Esophagus mucosa (tissue), 1 donor: ENCODE measurements around the gene FBN3. TPM values are rescaled to one million over a fixed set of nuclear protein-coding genes. Genes with fewer than 3 reads are reported as not detected.
"Not testable (repeated sequence)": the region's sequence is repeated elsewhere in the genome, so short reads cannot be mapped to it uniquely, and the experiment has no call there.

ENCODE experiments used
- ATAC-seq: fragments of 200-7000 bp; cut with Tn5 transposase; one replicate; pipeline ENCODE4 v1.9.1; 2020
- total RNA-seq: library from RNA; stranded (reverse); gene quantifications from one replicate; pipeline ENCODE4 v1.2.4, GENCODE V29; 2023
- donor health status: DM: yes; HTN: yes; CAD: no.

FBN3 gene
- total RNA-seq, result 0.16 TPM

GRCh38 chr19:8149261-8150094 lies at the start of gene FBN3:
TSS of gene FBN3 (minus strand) at chr19:8149592. CDS start at chr19:8147480, 2,112 bp downstream.
- ATAC-seq, result no peak

- ATAC-seq, result no peak
Observed at GRCh38 chr19:8196271-8196927, 47.0 kb upstream of the FBN3 start.

DNA sequence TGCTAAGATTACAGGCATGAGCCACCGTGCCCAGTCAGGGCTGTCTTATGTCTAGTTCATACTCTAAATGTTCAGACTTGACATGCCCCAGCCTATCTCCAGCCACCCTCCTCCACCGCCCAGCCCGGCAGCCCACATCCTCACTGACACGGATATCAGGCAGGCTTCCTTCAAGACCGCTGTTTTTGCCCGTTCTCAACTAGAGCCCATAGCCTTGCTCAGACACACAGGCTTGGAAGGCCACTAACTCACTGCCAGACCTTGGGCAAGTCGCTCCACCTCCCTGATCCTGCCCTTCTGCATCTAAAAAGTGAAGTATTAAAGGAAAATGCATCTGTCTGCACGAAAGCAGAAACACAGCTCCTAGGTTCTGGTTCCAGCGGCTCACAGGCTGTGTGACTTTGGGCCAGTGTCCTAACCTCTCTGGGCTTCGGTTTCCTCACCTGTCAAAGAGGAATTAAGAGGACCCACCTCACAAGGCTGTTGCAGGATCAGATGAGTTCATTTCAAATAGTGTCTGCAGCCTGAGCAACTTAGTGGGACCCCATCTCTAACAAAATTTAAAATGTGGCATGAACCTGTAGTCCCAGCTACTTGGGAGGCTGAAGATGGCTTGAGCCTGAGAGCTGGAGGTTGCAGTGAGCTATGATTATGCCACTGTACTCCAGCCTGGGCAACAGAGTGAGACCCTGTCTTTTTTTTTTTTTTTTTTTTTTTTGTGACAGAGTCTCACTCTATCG lies 45.3 kb upstream of the FBN3 start:
- peak; percentile 62 for ATAC-seq

DNA sequence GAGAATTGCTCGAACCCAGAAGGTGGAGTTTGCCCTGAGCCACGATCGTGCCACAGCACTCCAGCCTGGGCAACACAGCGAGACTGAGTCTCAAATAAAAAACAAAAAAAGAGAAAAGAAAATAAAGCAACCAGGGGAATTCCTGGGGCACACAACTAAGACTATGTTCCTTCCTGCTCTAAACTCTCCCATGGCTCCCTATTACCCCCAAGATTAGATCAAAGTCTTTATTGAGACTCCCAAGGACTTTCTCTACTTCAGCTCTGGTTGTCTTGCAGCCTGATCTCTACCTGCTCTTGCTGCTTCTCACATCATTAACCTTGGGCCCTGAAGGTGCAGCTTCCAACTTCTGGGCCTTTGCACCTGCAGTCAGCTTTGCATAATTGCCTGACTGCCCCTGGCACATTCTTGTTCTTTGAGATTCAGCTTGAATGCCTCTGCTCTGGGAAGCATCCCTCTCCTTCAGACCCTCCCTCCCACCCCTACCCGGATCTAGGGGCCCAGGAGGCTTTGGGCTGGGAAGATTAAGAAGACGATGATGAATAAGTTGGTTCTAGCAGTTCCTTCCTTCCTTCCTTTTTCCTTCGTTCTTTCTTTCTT lies 42.9 kb upstream of the FBN3 start:
- ATAC-seq, result no peak

DNA sequence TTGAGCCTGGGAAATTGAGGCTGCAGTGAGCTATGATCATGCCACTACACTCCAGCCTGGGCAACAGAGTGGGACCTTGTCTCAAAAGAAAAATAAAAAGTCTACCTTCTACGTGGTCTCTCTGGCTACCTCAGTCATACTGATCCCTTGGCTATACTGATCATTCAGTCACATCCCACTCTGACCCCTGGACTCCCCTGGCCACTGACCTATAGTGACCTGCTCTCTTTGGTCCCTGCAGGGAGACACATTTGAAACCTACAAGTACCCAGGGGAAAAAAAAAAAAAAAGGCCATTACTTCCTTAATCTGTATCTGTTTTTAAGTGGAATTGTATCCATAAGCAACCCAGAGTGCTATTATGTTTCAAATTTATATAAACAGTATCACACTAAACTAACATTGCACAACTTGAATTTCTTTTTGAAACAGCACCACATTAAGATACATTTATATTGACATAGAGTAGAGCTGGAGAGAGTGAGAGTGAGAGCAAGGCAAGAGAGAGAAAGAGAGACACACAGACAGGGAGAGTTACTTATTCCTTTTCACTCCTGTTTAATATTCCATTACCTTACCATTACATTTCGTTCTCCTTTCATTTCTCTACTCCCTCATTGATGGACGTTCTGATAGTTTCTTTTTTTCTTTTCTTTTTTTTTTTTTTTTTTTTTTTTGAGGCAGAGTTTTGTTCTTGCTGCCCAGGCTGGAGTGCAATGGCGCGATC lies 36.1 kb upstream of the FBN3 start:
- no peak for ATAC-seq

GRCh38 chr19:8184274-8184673 lies 34.9 kb upstream of the FBN3 start:
- ATAC-seq, result no peak

DNA sequence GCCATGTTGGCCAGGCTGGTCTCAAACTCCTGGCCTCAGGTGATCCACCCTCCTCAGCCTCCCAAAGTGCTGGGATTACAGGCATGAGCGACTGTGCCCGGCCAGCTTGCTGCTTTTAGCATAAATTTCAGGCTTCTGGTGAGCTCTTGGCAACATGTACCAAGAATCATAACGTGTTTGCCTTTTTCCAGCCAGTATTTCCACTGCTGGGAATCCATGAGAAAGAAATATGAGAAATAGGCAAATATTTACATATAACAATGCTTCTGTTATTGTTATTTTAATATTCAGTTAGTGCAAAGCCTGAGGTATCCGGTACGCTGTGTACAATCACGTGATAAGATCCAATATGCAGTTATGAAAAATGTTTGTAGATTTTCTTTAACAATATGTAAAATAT lies 30.6 kb upstream of the FBN3 start:
- ATAC-seq, result no peak

DNA sequence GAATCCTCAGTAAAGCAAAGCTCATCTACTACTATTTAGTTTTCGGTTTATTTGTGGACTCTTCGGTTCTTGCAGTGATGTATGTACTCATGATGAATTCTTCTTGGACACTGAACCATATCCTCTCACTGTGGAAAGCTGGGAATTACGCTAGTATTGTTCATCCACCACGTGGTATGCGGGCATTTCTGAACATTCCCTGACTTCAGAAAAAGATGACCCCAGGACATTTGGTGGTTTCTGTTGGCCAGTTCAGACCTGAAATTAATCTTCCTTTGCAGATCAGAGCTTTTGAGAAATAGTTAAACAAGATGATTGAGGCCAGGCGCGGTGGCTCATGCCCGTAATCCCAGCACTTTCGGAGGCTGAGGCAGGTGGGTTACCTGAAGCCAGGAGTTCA lies 25.3 kb upstream of the FBN3 start:
- ATAC-seq, result peak; percentile 50

DNA sequence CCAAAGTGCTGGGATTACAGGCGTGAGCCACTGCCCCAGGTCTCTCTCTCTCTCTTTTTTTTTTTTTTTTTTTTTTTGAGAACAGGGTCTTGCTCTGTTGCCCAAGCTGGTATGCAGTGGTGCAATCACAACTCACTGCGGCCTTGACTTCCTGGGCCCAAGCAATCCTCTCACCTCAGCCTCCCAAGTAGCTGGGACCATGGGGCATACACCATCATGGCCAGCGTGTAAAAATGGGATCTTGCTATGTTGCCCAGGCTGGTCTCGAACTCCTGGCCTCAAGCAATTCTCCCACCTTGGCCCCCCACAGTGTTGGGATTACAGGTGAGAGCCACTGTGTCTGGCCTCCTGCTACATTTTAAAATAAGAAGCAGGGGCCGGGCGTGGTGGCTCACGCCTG lies 19.1 kb upstream of the FBN3 start:
- no peak for ATAC-seq

DNA sequence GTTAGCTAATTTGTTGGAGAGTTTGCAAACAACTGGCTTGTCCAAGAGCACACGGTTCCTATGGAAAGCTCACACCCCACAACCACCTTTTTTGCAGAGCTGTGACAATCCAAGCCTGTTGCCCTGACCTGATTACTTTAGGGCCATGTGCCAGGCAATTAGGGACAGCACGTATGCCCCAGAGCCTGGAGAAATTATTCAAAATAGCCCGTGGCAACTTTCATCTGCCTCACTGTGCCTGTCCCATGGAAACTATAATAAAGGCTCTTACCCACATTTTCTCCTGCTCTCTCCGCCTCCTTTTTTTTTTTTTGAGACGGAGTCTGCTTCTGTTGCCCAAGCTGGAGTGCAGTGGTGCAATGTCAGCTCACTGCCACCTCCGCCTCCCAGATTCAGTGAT lies 18.6 kb upstream of the FBN3 start:
- ATAC-seq, result no peak

- ATAC-seq, result no peak
Observed at GRCh38 chr19:8163759-8164158, 14.4 kb upstream of the FBN3 start.

GRCh38 chr19:8161135-8161646 lies 11.8 kb upstream of the FBN3 start:
- peak; percentile 61 for ATAC-seq

DNA sequence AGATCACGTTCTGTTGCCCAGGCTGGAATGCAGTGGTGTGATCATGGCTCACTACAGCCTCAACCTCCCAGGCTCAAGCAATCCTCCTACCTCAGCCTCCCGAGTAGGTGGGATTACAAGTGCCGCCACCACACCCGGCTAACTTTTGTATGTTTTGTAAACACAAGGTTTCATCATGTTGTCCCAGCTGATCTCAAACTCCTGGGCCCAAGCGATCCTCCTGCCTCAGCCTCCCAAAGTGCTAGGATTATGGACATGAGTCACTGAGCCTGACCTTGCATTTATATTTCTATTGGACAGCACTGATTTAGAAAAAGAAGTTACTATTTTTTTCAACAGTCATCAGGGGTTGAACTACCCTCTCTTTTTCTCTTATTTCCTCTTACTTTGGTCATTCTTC lies 9.9 kb upstream of the FBN3 start:
- not testable (repeated sequence) for ATAC-seq

DNA sequence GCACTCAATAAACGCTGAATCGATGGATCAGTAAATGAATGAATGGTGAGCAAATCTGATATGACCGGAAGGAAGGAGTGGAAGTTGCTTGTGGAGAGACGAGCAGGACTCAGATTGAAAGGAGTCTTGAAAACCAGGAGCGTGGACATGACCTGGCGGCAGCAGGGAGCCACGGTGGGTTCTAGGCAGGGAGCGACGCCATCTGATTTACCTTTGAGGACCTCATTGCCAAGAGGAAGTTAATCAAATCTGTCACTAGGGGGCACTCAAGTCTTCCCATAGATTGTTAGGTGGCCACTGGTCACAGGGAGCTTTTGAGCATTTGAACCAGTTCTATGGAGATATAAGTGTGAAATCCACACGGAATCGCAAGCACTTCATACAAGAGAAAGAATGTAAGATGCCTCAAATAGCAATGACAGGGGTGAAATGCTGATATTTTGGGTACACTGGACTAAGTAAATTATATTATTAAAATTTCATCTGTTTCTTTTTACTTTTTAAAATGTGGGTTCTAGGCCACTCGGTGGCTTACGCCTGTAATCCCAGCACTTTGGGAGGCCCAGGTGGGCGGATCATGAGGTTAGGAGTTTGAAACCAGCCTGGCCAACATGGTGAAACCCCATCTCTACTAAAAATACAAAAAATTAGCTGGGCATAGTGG lies 9.2 kb upstream of the FBN3 start:
- ATAC-seq, result peak; percentile 76

DNA sequence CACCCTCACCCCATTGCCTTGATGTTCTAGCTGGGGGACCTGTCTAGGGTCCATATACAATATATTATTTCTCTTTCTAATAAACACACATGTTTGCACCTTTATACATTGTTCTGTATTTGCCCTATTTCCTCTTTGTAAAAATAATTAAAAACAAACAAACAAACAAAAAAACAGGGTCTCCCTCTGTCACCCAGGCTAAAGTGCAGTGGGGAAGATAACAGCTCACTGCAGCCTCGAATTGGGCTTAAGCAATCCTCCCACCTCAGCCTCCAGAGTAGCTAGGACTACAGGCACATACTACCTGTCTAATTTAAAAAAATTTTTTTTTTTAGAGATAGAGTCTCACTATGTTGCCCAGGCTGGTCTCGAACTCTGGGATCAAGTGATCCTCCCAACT lies 5.9 kb upstream of the FBN3 start:
- no peak for ATAC-seq

DNA sequence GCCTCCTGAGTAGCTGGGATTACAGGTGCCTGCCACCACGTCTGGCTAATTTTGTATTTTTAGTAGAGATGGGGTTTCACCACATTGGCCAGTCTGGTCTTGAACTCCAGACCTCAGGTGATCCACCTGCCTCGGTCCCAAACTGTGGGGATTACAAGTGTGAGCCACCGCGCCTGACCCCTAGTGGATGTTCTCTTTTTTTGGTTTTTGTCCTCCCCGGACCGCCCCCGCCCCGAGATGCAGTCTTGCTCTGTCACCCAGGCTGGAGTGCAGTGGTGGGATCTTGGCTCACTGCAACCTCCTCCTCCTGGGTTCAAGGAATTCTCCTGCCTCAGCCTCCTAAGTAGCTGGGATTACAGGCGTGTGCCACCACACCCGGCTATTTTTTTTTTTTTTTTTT lies 4.6 kb upstream of the FBN3 start:
- not testable (repeated sequence) for ATAC-seq

- ATAC-seq, result no peak
Observed at GRCh38 chr19:8151767-8152035, 2.3 kb upstream of the FBN3 start.

DNA sequence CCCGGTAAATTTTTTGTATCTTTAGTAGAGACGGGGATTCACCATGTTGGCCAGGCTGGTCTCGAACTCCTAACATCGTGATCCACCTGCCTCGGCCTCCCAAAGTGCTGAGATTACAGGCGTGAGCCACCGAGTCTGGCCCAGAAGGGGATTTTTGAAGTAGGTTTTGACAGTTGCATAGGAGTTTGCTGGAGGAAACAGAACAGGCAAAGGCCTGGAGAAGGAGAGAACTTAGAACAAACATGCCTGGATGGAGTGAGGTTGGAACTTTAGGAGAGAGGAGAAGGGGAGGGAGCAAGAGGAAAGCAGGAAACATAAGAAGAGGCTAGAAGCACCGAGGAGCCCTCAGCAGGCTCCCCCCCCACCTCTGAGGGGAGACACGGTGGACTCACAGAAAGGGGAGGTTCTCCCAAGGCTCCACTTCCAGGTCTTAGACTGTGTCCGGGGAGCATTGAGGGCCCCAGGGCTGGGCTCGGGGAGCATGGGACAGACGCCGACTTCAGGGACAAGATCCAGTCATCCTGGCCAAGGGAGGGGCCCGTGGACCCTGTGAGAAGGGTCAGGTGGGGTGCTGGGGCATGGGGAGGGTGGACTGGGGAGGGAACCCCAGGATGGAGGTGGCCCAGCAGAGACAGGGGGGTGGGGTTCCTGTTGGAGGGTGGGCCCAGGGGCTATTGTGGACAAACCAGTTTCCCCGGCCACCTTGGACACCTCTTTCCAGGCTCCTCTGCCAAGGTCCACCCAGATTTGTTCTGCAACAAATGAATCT lies 1.8 kb upstream of the FBN3 start:
- no peak for ATAC-seq

GRCh38 chr19:8150178-8150865 lies 930 bp upstream of the FBN3 start:
- no peak for ATAC-seq
